OCI-LY1 (cell line): ENCODE data around the gene ADCY1.

Experiments used
- H2AFZ ChIP-seq: fragments of 200-600 bp; sonication (generic), shearing (Covaris generic); 2 replicates; pipeline ENCODE4 v1.6.0; 2014; ENCODE audit warnings: antibody characterized with exemption, mild to moderate bottlenecking, low read length
- H3F3A ChIP-seq: fragments of 200-600 bp; sonication (generic), shearing (Covaris generic); 2 replicates; pipeline ENCODE4 v1.6.0; 2014; ENCODE audit warnings: mild to moderate bottlenecking, antibody characterized with exemption, low read length, moderate library complexity; ENCODE audit not compliant: insufficient read depth
- H3K27ac ChIP-seq: fragments of 200-600 bp; sonication (generic); 2 replicates; pipeline ENCODE4 v1.5.1; 2014; ENCODE audit warnings: low read length, mixed run types, mild to moderate bottlenecking, low read depth; ENCODE audit not compliant: poor library complexity, severe bottlenecking
- H3K27me3 ChIP-seq: fragments of 200-600 bp; sonication (generic); 2 replicates; pipeline ENCODE4 v1.6.0; 2014; ENCODE audit warnings: antibody characterized with exemption, mild to moderate bottlenecking, low read length, moderate library complexity; ENCODE audit not compliant: insufficient read depth
- H3K36me3 ChIP-seq: fragments of 200-600 bp; sonication (generic); 2 replicates; pipeline ENCODE4 v1.6.1; 2014; ENCODE audit warnings: mild to moderate bottlenecking, antibody characterized with exemption, low read length, moderate library complexity, mixed read lengths; ENCODE audit not compliant: insufficient read depth
- H3K4me1 ChIP-seq: fragments of 200-600 bp; sonication (generic); 2 replicates; pipeline ENCODE4 v1.5.1; 2014; ENCODE audit warnings: mild to moderate bottlenecking, low read length, moderate library complexity; ENCODE audit not compliant: insufficient read depth, severe bottlenecking
- H3K4me2 ChIP-seq: fragments of 200-600 bp; sonication (generic), shearing (Covaris generic); 2 replicates; pipeline ENCODE4 v1.6.1; 2014; ENCODE audit warnings: low read length
- H3K4me3 ChIP-seq: fragments of 200-600 bp; sonication (generic); 2 replicates; pipeline ENCODE4 v1.5.1; 2014; ENCODE audit warnings: low read length, low read depth, mild to moderate bottlenecking, mixed read lengths; ENCODE audit not compliant: poor library complexity, severe bottlenecking
- H3K79me2 ChIP-seq: fragments of 200-600 bp; shearing (Covaris generic); 2 replicates; pipeline ENCODE4 v1.6.1; 2016; ENCODE audit warnings: mixed run types, low read length, mixed read lengths; ENCODE audit not compliant: insufficient read depth
- H3K9ac ChIP-seq: fragments of 200-600 bp; sonication (generic), shearing (Covaris generic); 2 replicates; pipeline ENCODE4 v1.6.1; 2014; ENCODE audit warnings: mild to moderate bottlenecking, low read length, mixed read lengths
- H3K9me2 ChIP-seq: fragments of 200-600 bp; sonication (generic), shearing (Covaris generic); 2 replicates; pipeline ENCODE4 v1.6.1; 2014; ENCODE audit warnings: low read depth, mild to moderate bottlenecking, low read length, mixed read lengths
- H3K9me3 ChIP-seq: fragments of 200-600 bp; shearing (Covaris generic); 2 replicates; pipeline ENCODE4 v1.6.1; 2014; ENCODE audit warnings: low read length, mixed read lengths
- H4K20me1 ChIP-seq: fragments of 200-600 bp; sonication (generic), shearing (Covaris generic); 2 replicates; pipeline ENCODE4 v1.6.0; 2016; ENCODE audit warnings: mild to moderate bottlenecking, low read length; ENCODE audit not compliant: insufficient read depth
- CTCF ChIP-seq: fragments of 200-600 bp; sonication (generic), shearing (Covaris generic); IDR thresholded peaks from 2 replicates; pipeline ENCODE4 v1.5.1; 2017; ENCODE audit warnings: mild to moderate bottlenecking, antibody characterized with exemption, low read length, moderate library complexity, mixed read lengths
- EZH2 ChIP-seq: fragments of 200-600 bp; sonication (generic), shearing (Covaris generic); IDR thresholded peaks from 2 replicates; pipeline ENCODE4 v1.8.0; 2017; ENCODE audit warnings: borderline replicate concordance, mixed run types, mild to moderate bottlenecking, antibody characterized with exemption, low read length, moderate library complexity, mixed read lengths

Gene ADCY1

GRCh38 chr7:45710271-45711160, 136.3 kb downstream of the ADCY1 start:
- TF ChIP-seq CTCF (no peak), EZH2 (no peak)
- Histone ChIP-seq H3K9me3 (no peaks in the 10 kb centered on the region), H3F3A (no peaks in the 10 kb centered on the region), H3K4me3 (no peak overlapping the region), H3K27me3 (no peaks in the 10 kb centered on the region), H3K27ac (no peak overlapping the region), H2AFZ (no peak overlapping the region), H3K9ac (no peak overlapping the region), H3K79me2 (no peaks in the 10 kb centered on the region), H3K36me3 (no peaks in the 10 kb centered on the region), H3K4me1 (no peaks in the 10 kb centered on the region), H3K9me2 (no peaks in the 10 kb centered on the region), H4K20me1 (no peaks in the 10 kb centered on the region), H3K4me2 (no peak overlapping the region)

DNA sequence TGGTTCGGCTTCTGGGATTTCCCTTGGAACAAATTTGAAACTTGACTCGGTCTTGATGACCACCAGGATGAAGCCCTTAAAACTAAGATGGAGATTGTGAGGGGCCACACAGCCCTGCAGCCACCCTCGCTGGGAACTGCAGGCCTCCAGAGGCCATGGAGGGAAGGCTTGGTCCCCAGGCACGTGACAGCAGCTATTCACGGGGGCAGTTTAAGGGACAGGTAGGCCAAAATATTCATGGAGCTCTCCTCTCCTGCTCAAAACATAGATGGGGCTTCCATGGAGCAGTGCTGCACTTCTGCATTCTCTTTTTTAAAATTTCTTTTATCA, 137.0 kb downstream of the ADCY1 start:
- Histone ChIP-seq H3K27ac (no peak overlapping the region), H3K4me3 (no peak overlapping the region), H2AFZ (no peak overlapping the region), H3K9me2 (no peaks in the 10 kb centered on the region), H3K79me2 (no peaks in the 10 kb centered on the region), H3K4me2 (no peak overlapping the region), H3K4me1 (no peaks in the 10 kb centered on the region), H3F3A (no peaks in the 10 kb centered on the region), H3K36me3 (no peaks in the 10 kb centered on the region), H3K9ac (no peak overlapping the region), H3K27me3 (no peaks in the 10 kb centered on the region), H4K20me1 (no peaks in the 10 kb centered on the region), H3K9me3 (no peaks in the 10 kb centered on the region)
- TF ChIP-seq CTCF (no peak), EZH2 (no peak)

- H4K20me1 ChIP-seq: no peaks in the 10 kb centered on the region
- H3K27ac ChIP-seq: no peak overlapping the region
- no peak overlapping the region for H2AFZ ChIP-seq
- no peaks in the 10 kb centered on the region for H3K9me2 ChIP-seq
- H3K9me3 ChIP-seq: no peaks in the 10 kb centered on the region
- no peak overlapping the region for H3K4me2 ChIP-seq
- no peaks in the 10 kb centered on the region for H3K27me3 ChIP-seq
- H3K79me2 ChIP-seq: no peaks in the 10 kb centered on the region
- H3K9ac ChIP-seq: no peak overlapping the region
- no peak overlapping the region for H3K4me3 ChIP-seq
- TF ChIP-seq CTCF (no peak), EZH2 (no peak)
- H3K4me1 ChIP-seq: no peaks in the 10 kb centered on the region
- H3K36me3 ChIP-seq: no peaks in the 10 kb centered on the region
- no peaks in the 10 kb centered on the region for H3F3A ChIP-seq
Observed at GRCh38 chr7:45712057-45712689, 138.0 kb downstream of the ADCY1 start.
